Left renal pelvis (tissue), 4 donors: ENCODE data around the gene ZNF787. TPM values are rescaled to one million over a fixed set of nuclear protein-coding genes. Genes with fewer than 3 reads are reported as not detected.
A peak's percentile ranks its signal among the peaks of the same experiment; 100 is the strongest.

Experiments
- DNase-seq, 4 donors: peaks; one replicate each; pipeline ENCODE4 v3.0.0-alpha.2; 2013; ENCODE audit warnings: low read depth in 4 of 4, low spot score in 3 of 4
- polyA plus RNA-seq, 4 donors: library from polyadenylated mRNA; unstranded; fragments of 120-200 nt; gene quantifications; one replicate each; pipeline ENCODE4 v1.2.1, GENCODE V29; 2013; ENCODE audit not compliant: insufficient read length in 4 of 4

ZNF787 gene
- polyA plus RNA-seq, 4 donors, result 11.1 to 25.0 (median 13.3) TPM

DNA sequence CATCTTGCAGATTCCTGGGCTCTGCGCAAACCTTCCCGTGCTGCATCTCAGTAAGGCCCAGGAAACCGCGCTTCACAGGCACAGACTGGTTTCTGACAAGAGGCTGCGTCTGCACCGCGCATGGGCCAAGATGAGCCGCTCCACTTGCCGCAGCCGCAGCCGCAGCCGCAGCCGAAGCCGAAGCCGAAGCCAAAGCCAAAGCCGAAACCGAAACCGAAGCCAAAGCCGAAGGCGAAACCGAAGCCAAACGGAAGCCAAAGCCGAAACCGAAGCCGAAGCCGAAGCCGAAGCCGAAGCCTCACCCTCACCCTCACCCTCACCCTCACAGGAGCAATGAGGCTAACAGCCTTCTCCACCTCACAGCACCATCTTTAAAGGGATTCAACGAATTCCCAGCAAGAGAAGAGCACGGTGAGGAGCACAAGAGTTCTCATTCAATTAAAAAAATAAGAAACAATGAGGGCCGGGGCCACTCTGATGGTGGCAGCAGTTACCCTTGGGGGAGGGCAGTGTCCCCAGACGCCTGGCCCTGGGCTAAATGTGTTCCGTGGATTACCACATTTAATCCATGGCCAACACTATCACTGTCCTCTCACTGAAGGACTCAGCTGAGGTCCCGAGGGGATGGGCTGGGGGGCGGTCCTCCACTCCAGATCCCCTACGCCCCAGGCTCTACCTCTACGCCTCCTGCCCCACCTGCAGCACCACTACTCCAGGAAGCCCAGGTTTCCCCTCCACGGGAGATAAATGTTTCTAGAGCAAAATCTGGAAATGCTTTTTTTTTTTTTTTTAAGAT, 29.1 kb downstream of the ZNF787 start:
- no peak for DNase-seq

GRCh38 chr19:56091066-56091490, 30.0 kb downstream of the ZNF787 start:
- DNase-seq, result no peak

- no peak for DNase-seq
Measured at GRCh38 chr19:56089344-56089743, 31.8 kb downstream of the ZNF787 start.

GRCh38 chr19:56088497-56089215, 32.4 kb downstream of the ZNF787 start:
- DNase-seq, result no peak

DNA sequence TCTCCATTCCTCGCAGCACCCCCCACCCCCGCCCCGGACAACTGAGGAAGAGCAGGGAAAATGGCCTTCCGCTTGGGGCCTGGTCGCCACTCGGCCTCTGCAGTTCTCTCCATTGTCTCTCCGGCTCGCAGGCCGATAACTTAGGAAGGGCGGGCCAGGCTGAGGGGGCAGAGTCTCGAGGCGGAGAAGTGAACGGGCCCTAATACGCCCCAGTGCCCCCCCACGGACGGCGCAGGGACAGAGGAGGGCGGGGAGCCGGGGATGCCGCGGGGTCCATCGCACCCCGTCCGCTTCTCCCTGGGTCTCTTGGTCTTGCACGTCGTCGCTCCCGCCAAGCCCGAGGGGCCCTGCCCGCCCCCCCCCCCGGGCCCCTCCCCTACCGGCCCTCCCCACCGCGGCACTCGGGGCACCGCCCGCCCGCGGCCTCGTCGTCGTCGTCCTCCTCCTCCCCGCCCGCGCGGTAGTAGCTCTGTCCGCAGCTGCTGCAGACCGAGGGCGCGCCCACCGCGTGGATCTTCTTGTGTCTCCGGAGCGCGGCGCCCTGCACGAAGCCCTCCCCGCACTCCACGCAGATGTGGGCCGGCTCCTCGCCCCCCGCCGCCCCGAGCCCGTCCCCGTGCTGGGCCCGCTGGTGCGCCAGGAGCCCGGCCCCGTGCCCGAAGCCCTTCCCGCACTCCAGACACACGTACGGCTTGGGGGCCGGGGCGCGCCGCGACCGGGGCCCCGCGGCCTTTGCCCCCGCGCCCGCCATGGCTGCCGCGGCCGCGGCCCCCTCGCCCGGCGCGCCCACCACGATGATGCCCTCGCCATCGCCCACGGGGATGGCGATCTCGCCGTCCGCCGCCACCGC, 33.2 kb downstream of the ZNF787 start:
- DNase-seq, result no peak

- no peak for DNase-seq
Measured at GRCh38 chr19:56086671-56087430, 34.2 kb downstream of the ZNF787 start.

- DNase-seq, result no peak
Measured at GRCh38 chr19:56085571-56086275, 35.4 kb downstream of the ZNF787 start.

- DNase-seq, result no peak
Measured at GRCh38 chr19:56084835-56085536, 36.1 kb downstream of the ZNF787 start.

GRCh38 chr19:56083668-56084067, 37.4 kb downstream of the ZNF787 start:
- DNase-seq, result no peak

DNA sequence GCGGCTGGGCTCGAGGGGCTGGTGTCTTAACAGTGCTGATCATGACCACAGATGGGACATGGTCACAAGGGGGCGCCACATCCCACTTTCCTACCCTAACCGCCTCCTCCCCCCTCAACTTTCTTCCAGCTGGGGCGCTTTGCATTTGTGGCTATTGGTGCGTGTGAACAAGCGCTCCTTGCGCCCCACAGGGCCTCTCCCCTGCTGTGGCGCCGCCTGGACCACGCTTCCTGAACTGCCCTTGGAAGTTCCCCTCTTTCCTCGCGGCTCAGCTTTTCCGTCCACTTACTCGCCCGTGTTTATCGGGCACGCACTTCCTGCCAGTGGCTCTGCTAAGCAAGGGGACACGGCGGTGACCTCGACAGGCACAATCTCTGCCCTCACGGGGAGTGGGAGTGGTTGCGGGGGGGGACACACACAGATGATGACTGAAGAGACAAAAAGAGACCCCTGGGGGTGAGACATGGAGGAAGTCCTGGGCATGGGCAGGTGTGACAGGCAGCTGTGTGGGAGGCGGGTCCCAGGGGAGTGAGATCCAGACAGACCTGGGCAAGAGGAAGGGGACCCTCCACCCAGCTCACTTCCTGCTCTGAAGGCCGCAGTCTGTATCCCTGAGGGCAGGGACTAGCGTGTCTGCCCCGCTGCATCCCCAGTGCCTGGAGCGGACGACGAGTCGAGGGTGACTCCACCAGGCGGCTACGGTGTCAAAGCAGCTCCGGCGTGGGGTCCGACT, 40.3 kb downstream of the ZNF787 start:
- DNase-seq, result peak in 2 of 4 donors; percentile 53 to 61

DNA sequence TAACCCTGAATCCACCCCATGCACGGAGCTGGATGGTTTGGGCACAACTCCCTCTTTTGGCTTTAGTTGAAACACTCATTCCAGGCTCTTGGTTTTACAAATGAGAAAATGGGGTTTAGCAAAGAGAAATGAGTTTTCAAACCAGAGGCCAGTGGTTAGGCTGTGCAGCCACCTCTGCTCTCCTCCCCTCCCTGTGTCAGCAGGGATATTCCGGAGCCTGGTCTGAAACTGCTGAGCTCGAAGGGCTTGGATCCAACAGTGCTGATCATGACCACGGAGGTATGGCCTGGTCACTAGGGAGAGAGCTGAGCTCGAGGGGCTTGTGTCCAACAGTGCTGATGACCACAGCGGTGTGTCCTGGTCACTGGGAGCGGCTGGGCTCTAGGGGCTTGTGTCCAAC, 41.5 kb downstream of the ZNF787 start:
- no peak for DNase-seq

GRCh38 chr19:56076498-56076897, 44.6 kb downstream of the ZNF787 start:
- peak in 1 of 4 donors; percentile 34 for DNase-seq

- no peak for DNase-seq
Measured at GRCh38 chr19:56071151-56071550, 49.9 kb downstream of the ZNF787 start.

DNA sequence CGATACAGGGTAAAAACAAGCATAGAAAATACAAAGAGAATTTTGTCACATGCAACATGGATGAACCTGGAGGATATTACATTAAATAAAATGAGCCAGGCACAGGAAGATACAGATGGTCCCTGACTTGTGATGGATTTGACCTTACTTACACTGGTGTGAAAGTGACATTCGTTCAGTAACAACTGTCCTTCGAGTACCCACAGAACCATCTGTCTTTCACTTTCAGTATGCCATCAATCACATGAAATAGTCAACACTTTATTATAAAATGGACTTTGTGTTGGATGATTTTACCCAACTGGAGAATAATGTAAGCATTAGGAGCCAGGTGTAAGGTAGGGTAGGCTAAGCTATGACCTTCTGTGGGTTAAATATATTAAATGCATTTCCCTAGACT, 51.5 kb downstream of the ZNF787 start:
- no peak for DNase-seq

DNA sequence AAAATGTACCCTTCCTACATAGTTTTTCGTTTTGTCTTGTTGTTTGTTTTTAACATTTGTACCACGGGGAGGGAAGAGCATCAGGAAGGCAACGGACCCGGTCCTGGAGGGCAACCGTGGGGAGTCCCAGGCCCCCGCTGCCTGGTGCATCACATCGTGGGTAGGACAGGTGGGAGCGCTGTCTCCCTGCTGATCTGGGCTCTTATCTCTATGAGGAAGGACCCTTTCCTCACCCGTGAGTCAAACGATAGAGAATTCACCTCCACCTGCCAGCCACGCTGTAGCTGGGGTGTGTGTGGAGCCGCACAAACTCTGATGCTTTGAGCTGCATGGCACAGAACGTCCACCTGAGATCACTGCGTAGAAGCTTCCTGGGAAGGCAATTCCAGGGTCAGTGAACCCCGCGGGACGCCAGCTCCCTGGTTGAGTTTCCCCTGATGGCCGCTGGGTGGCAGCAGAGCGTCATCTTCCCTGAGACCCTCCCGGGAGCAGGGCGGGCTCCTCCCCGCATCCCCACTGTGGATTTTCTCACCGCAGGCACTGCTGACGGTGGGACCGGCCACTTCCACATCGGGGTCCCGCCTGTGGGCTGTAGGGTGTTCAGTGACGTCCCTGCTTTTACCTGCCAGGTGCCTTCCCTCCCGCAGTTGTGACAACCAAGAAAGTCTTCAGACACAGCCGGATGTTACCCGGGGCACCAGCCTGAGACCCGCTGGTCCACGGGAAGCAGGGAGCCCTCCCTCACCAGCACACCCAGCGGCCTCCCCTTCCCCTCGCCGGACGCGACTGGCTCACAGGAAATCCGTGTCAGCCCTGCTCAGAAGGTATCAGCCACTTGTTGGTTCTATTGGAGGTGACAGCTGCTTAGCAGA, 54.7 kb downstream of the ZNF787 start:
- DNase-seq, result peak in 2 of 4 donors; percentile 24 to 31

- DNase-seq, result no peak
Measured at GRCh38 chr19:56053596-56053995, 67.5 kb downstream of the ZNF787 start.
